Measurements from ENCODE around the gene FZD1. TPM values are rescaled to one million over a fixed set of nuclear protein-coding genes. Genes with fewer than 3 reads are reported as not detected.

The FZD1 gene
- total and polyA plus RNA-seq, 2 of the 4 experiments (the other 2 are of a cell fraction): 3.6 to 6.8 TPM

GRCh38 chr7:91228927-91229558 is 35.2 kb upstream of the FZD1 start:
- intact Hi-C loops (cut with micrococcal nuclease): no loop called here
- in situ Hi-C loops (cut with MboI; ENCODE audit: low sequenced_read_pairs): no loop called here
- Histone ChIP-seq H3K23ac (ENCODE audit: low read depth, low read length) (peak overlapping the region; percentile 69; the same call in 1 of the 2 replicates), H3K27ac (ENCODE audit: insufficient read depth, low read length) (no peak overlapping the region), H3K79me1 (ENCODE audit: low read depth in 1 of 2, low read length in 2 of 2) (no peaks in the 10 kb centered on the region), H4K20me1 (ENCODE audit: insufficient read depth, low read length) (no peaks in the 10 kb centered on the region; the same call in 1 of the 2 replicates), H3K14ac (replicated peaks; ENCODE audit: low read depth, low read length) (peak overlapping the region; percentile 34; the same call in 1 of the 2 replicates), H3K9me1 (ENCODE audit: insufficient read depth, low read length) (peaks cover 3% of the 10 kb centered on the region; the same call in 1 of the 2 replicates), H3K36me3 (ENCODE audit: control insufficient read depth, insufficient read depth, low read length) (no peaks in the 10 kb centered on the region), H4K8ac (ENCODE audit: low read depth in 2 of 2, low read length in 2 of 2) (peak overlapping the region in 1 of 2 experiments; percentile 62; a peak in 2 of 4 replicates), H2BK20ac (ENCODE audit: low read depth, low read length) (peak overlapping the region; percentile 79; the same call in 1 of the 2 replicates), H3K4me1 (ENCODE audit: control insufficient read depth, insufficient read depth, low read length) (peaks cover 8% of the 10 kb centered on the region), H3K4me2 (ENCODE audit: low read depth, low read length) (peak overlapping the region; percentile 25), H4K5ac (ENCODE audit: low read depth, low read length) (no peak overlapping the region; the same call in 1 of the 2 replicates), H3K56ac (ENCODE audit: extremely low read depth, insufficient read depth, low read length) (0 out of 2 replicates have a peak overlapping the region, but pooled peaks have one; percentile 23), H4K91ac (ENCODE audit: insufficient read depth, low read depth, low read length) (no peak overlapping the region; the same call in 1 of the 2 replicates), H3K4me3 (ENCODE audit: insufficient read depth, low read depth, low read length) (no peak overlapping the region), H3K27me3 (ENCODE audit: control insufficient read depth, insufficient read depth, low read length) (no peaks in the 10 kb centered on the region), H3K18ac (ENCODE audit: low read depth, low read length) (no peak overlapping the region; the same call in 1 of the 2 replicates), H2BK5ac (ENCODE audit: low read depth, low read length, poor library complexity, severe bottlenecking) (peak overlapping the region; percentile 22), H2AK9ac (replicated peaks; ENCODE audit: low read depth, low read length, poor library complexity) (no peak overlapping the region), H3K9me3 (ENCODE audit: control insufficient read depth, insufficient read depth, low read length) (peaks cover 4% of the 10 kb centered on the region; the same call in 1 of the 2 replicates), H2AK5ac (ENCODE audit: low read depth, low read length) (no peak overlapping the region), H2BK15ac (ENCODE audit: low read depth, low read length) (peak overlapping the region; percentile 75; the same call in 1 of the 3 replicates), H2BK120ac (ENCODE audit: low read depth, low read length) (peak overlapping the region; percentile 80), H3K4ac (ENCODE audit: low read depth, low read length) (peak overlapping the region; percentile 75; the same call in 1 of the 2 replicates), H3K9ac (ENCODE audit: low read depth, low read length) (no peak overlapping the region), H2AFZ (replicated peaks; ENCODE audit: low read length, poor library complexity) (no peak overlapping the region)
- ATAC-seq (ENCODE audit: low read depth): peak; percentile 41
- ChIA-PET CTCF (interaction anchor here (1.0 kb wide), 2 partner anchors 12 to 101 kb away, joined by 3 to 4 read pairs; no protein-coding TSS in a partner anchor), POLR2A (ENCODE audit: unreplicated experiment) (interaction anchor here (1.1 kb wide), 1 partner anchor 101 kb away, joined by 6 read pairs; no protein-coding TSS in a partner anchor)
- BruUV-seq (replicated peaks): no TSS peak
- DNase-seq: peak; percentile 51
- no peak for TF ChIP-seq ELK1 (IDR thresholded peaks at IDR 0.05; ENCODE audit: borderline replicate concordance, low read depth, low read length)
- no CpG with 5 or more reads among the region's 2 CpGs for WGBS, 2 experiments (ENCODE audit: extremely low coverage in 2 of 2, insufficient read length in 1 of 2)
- dilution Hi-C loops (cut with HindIII; ENCODE audit: low sequenced_read_pairs, unreplicated experiment): no loop called here
